Measurements from ENCODE around the gene KIAA0232. TPM values are rescaled to one million over a fixed set of nuclear protein-coding genes. Genes with fewer than 3 reads are reported as not detected.
"Not testable (repeated sequence)": the region's sequence is repeated elsewhere in the genome, so short reads cannot be mapped to it uniquely, and the experiment has no call there.

KIAA0232 gene
- total RNA-seq, 1 donor from 2014 or later: 20.9 TPM

GRCh38 chr4:6824772-6825402, 42.4 kb downstream of the KIAA0232 start:
- TF ChIP-seq, protein P1, sequence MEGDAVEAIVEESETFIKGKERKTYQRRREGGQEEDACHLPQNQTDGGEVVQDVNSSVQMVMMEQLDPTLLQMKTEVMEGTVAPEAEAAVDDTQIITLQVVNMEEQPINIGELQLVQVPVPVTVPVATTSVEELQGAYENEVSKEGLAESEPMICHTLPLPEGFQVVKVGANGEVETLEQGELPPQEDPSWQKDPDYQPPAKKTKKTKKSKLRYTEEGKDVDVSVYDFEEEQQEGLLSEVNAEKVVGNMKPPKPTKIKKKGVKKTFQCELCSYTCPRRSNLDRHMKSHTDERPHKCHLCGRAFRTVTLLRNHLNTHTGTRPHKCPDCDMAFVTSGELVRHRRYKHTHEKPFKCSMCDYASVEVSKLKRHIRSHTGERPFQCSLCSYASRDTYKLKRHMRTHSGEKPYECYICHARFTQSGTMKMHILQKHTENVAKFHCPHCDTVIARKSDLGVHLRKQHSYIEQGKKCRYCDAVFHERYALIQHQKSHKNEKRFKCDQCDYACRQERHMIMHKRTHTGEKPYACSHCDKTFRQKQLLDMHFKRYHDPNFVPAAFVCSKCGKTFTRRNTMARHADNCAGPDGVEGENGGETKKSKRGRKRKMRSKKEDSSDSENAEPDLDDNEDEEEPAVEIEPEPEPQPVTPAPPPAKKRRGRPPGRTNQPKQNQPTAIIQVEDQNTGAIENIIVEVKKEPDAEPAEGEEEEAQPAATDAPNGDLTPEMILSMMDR (conservative IDR thresholded peaks at IDR 0.05; ENCODE audit: low read depth, low read length): no peak
- no peak for DNase-seq (ENCODE audit: low read depth)
- H3K4me3 ChIP-seq (ENCODE audit: low read depth, low read length): no peak overlapping the region

DNA sequence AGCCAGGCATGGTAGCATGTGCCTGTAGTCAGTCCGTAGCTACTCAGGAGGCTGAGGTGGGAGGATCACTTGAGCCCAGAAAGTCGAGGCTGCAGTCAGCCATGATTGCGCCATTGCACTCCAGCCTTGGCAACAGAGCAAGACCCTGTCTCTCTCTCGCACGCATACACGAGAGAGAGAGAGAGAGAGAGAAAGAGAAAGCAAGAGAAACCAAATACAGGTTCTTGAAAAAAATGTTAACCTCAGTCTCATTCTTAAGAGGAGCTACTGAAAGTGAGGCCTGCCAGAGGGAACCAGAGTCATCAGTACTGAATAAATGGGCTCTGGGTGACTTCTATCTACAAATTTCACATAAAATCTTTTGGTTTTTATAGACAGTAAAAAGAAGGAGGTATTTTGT, 42.9 kb downstream of the KIAA0232 start:
- H3K4me3 ChIP-seq (ENCODE audit: low read depth, low read length): no peak overlapping the region
- TF ChIP-seq, protein P1 (conservative IDR thresholded peaks at IDR 0.05; ENCODE audit: low read depth, low read length): no peak
- DNase-seq (ENCODE audit: low read depth): no peak

DNA sequence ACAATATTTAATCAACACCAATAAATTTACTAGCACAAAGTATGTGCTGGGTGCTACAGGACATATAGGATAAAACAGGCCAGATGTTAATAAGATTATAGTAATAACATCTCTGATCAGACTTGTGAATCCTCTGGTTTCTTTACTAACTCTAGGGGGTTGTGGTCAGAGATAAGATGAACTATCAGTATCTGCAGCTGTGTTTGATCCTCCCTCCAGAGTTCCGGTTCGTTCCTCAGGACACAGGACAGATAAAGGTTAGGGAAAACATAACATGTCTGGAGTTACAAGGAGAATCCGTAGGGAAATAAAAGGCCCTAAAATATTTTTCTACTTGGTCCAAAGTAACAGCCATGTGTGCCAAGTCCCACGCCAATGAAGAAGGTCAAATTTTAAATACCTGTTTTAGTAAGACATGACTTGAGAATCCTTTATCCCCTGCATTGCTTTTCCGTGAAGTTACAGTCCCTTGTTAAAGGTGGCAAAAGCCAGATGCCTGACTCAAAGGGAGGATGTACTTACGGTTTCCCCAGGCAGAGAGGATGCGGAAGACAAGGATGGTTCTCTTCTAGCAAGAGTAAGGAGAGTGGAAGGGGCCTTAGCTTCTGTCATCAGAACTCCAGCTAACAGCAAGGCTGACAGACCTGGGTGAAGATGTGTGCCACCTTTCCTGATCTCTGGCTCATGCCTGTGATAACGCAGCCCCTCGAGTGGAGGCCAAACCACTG, 44.4 kb downstream of the KIAA0232 start:
- no peak overlapping the region for H3K4me3 ChIP-seq (ENCODE audit: low read depth, low read length)
- TF ChIP-seq, protein P1 (conservative IDR thresholded peaks at IDR 0.05; ENCODE audit: low read depth, low read length): no peak
- no peak for DNase-seq (ENCODE audit: low read depth)

DNA sequence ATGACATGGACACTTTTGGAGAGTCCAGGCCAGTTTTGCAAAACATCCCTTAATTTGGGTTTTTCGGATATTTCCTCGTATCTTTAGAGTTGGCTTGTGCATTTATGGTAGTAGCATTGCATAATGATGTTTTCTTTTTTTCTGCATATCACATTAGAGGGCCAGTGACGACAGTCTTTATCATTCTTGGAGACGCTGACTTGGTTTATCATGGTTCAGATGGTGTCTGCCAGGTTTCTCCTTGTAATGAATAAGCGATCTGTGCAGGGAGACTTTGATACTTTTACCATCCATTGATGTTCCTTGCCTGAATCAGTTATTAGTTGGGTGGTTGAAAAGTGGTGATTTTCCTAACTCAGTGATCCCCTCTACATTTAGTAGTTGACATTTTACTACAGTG, 46.6 kb downstream of the KIAA0232 start:
- TF ChIP-seq, protein P1 (conservative IDR thresholded peaks at IDR 0.05; ENCODE audit: low read depth, low read length): no peak
- H3K4me3 ChIP-seq (ENCODE audit: low read depth, low read length): no peak overlapping the region
- no peak for DNase-seq (ENCODE audit: low read depth)

GRCh38 chr4:6834867-6835266, 52.3 kb downstream of the KIAA0232 start:
- DNase-seq (ENCODE audit: low read depth): peak; percentile 39
- TF ChIP-seq, protein P1 (conservative IDR thresholded peaks at IDR 0.05; ENCODE audit: low read depth, low read length): no peak
- no peak overlapping the region for H3K4me3 ChIP-seq (ENCODE audit: low read depth, low read length)

DNA sequence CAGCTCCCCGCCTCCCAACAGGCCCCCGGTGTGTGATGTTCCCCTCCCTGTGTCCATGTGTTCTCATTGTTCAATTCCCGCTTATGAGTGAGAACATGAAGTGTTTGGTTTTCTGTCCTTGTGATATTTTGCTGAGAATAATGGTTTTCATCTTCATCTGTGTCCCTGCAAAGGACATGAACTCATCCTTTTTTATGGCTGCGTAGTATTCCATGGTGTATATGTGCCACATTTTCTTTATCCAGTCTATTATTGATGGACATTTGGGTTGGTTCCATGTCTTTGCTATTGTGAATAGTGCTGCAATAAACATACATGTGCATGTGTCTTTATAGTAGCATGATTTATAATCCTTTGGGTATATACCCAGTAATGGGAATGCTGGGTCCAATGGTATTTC, 53.1 kb downstream of the KIAA0232 start:
- H3K4me3 ChIP-seq (ENCODE audit: low read depth, low read length); DNase-seq (ENCODE audit: low read depth): not testable (repeated sequence)

GRCh38 chr4:6837106-6837505, 54.6 kb downstream of the KIAA0232 start:
- not testable (repeated sequence) for H3K4me3 ChIP-seq (ENCODE audit: low read depth, low read length); DNase-seq (ENCODE audit: low read depth)

DNA sequence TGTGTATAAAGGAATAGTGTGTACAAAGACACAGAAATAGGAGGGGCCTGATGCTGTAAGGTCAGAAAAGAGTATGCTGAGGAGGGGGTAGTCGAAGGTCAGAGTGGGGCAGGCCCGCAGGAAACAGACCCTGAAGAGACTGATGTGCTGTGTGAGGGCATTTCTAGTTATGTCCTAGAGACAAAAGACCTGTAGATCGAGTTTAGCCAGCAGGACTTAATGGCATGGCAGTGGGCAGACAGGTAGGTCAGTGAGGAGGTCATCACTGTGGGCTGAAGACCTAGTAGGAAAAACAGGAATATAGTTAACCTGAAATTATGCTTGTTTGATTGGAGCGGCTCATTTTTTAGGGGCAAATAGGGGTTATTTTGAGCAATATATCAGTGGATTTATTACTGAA, 57.1 kb downstream of the KIAA0232 start:
- H3K4me3 ChIP-seq (ENCODE audit: low read depth, low read length): no peak overlapping the region
- TF ChIP-seq, protein P1 (conservative IDR thresholded peaks at IDR 0.05; ENCODE audit: low read depth, low read length): no peak
- no peak for DNase-seq (ENCODE audit: low read depth)
